ENCODE data around the gene KIF26B. TPM values are rescaled to one million over a fixed set of nuclear protein-coding genes. Genes with fewer than 3 reads are reported as not detected.

KIF26B gene
- total and polyA plus RNA-seq, 2 of the 4 experiments (the other 2 are of a cell fraction) = 0.53 to 0.54 TPM

DNA sequence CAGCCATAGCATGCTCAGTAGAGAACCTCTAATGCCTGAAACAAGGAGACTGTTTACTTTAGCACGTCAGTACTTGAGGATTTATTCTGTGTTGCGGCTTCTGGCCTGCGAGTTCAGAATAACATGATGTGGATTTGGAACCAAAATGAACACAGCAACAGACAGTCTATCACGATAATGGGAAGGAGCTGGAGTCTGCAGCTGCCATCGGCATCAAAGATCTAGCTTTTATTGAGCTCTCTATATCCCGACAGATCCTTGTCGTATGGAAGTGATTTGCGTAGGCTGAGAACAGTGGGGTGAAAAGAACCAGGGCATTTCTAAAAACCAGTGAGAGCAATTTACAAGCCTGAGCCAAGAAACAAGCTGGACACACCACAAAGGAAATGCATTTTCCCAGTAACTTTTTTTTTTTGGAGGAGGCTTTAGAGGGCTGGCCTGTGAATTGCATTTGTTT is 294.2 kb downstream of the KIF26B start:
- Histone ChIP-seq H3K18ac (ENCODE audit: low read depth, low read length) (no peak overlapping the region; the same call in 1 of the 2 replicates), H3K27ac (ENCODE audit: insufficient read depth, low read length) (peak overlapping the region; percentile 66; the same call in 1 of the 2 replicates), H3K79me1 (ENCODE audit: low read depth in 1 of 2, low read length in 2 of 2) (0 out of 4 replicates have a peak, but pooled peaks cover 0 to 3% of the 10 kb centered on the region in 2 experiments), H2AFZ (replicated peaks; ENCODE audit: low read length, poor library complexity) (no peak overlapping the region), H4K5ac (ENCODE audit: low read depth, low read length) (no peak overlapping the region), H3K56ac (ENCODE audit: extremely low read depth, insufficient read depth, low read length) (no peak overlapping the region), H2BK5ac (ENCODE audit: low read depth, low read length, poor library complexity, severe bottlenecking) (no peak overlapping the region), H4K20me1 (ENCODE audit: insufficient read depth, low read length) (no peaks in the 10 kb centered on the region), H3K9ac (ENCODE audit: low read depth, low read length) (peak overlapping the region; percentile 12; the same call in 1 of the 2 replicates), H3K27me3 (ENCODE audit: control insufficient read depth, insufficient read depth, low read length) (no peaks in the 10 kb centered on the region), H2AK5ac (ENCODE audit: low read depth, low read length) (no peak overlapping the region), H3K23ac (ENCODE audit: low read depth, low read length) (no peak overlapping the region), H3K4me2 (ENCODE audit: low read depth, low read length) (peak overlapping the region; percentile 87), H3K36me3 (ENCODE audit: control insufficient read depth, insufficient read depth, low read length) (no peaks in the 10 kb centered on the region), H3K4ac (ENCODE audit: low read depth, low read length) (no peak overlapping the region), H2AK9ac (replicated peaks; ENCODE audit: low read depth, low read length, poor library complexity) (no peak overlapping the region), H4K8ac (ENCODE audit: low read depth in 2 of 2, low read length in 2 of 2) (no peak overlapping the region), H3K9me3 (ENCODE audit: control insufficient read depth, insufficient read depth, low read length) (no peaks in the 10 kb centered on the region; the same call in 1 of the 2 replicates), H3K14ac (replicated peaks; ENCODE audit: low read depth, low read length) (no peak overlapping the region), H3K4me3 (ENCODE audit: insufficient read depth, low read depth, low read length) (peak overlapping the region; percentile 16), H2BK15ac (ENCODE audit: low read depth, low read length) (no peak overlapping the region), H3K9me1 (ENCODE audit: insufficient read depth, low read length) (no peaks in the 10 kb centered on the region), H4K91ac (ENCODE audit: insufficient read depth, low read depth, low read length) (no peak overlapping the region), H3K4me1 (ENCODE audit: control insufficient read depth, insufficient read depth, low read length) (peaks cover 4% of the 10 kb centered on the region), H2BK20ac (ENCODE audit: low read depth, low read length) (no peak overlapping the region), H2BK120ac (ENCODE audit: low read depth, low read length) (no peak overlapping the region)
- ATAC-seq (ENCODE audit: low read depth) (peak; percentile 88), DNase-seq (peak; percentile 64)
- no CpG with 5 or more reads among the region's 8 CpGs for WGBS, 2 experiments (ENCODE audit: extremely low coverage in 2 of 2, insufficient read length in 1 of 2)
- no TSS peak for BruUV-seq (replicated peaks)
- dilution Hi-C loops (cut with HindIII; ENCODE audit: low sequenced_read_pairs, unreplicated experiment) (no loop called here), in situ Hi-C loops (cut with MboI; ENCODE audit: low sequenced_read_pairs) (no loop called here), intact Hi-C loops (cut with micrococcal nuclease) (loop anchor here (1.0 kb wide), 1 partner anchor 16 kb away; no protein-coding TSS in a partner anchor)
- no peak for TF ChIP-seq NFE2L2 (IDR thresholded peaks at IDR 0.05; ENCODE audit: low read depth, low read length)
- no peak for TF ChIP-seq MAZ (IDR thresholded peaks at IDR 0.05; ENCODE audit: borderline replicate concordance, low read depth, low read length)
- TF ChIP-seq, protein P1, sequence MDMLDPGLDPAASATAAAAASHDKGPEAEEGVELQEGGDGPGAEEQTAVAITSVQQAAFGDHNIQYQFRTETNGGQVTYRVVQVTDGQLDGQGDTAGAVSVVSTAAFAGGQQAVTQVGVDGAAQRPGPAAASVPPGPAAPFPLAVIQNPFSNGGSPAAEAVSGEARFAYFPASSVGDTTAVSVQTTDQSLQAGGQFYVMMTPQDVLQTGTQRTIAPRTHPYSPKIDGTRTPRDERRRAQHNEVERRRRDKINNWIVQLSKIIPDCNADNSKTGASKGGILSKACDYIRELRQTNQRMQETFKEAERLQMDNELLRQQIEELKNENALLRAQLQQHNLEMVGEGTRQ (IDR thresholded peaks at IDR 0.05; ENCODE audit: low read depth, low read length) = no peak
- no peak for TF ChIP-seq MXI1 (IDR thresholded peaks at IDR 0.05; ENCODE audit: borderline replicate concordance, low read depth, low read length)
- TF ChIP-seq, protein P2, sequence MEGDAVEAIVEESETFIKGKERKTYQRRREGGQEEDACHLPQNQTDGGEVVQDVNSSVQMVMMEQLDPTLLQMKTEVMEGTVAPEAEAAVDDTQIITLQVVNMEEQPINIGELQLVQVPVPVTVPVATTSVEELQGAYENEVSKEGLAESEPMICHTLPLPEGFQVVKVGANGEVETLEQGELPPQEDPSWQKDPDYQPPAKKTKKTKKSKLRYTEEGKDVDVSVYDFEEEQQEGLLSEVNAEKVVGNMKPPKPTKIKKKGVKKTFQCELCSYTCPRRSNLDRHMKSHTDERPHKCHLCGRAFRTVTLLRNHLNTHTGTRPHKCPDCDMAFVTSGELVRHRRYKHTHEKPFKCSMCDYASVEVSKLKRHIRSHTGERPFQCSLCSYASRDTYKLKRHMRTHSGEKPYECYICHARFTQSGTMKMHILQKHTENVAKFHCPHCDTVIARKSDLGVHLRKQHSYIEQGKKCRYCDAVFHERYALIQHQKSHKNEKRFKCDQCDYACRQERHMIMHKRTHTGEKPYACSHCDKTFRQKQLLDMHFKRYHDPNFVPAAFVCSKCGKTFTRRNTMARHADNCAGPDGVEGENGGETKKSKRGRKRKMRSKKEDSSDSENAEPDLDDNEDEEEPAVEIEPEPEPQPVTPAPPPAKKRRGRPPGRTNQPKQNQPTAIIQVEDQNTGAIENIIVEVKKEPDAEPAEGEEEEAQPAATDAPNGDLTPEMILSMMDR (conservative IDR thresholded peaks at IDR 0.05; ENCODE audit: low read depth, low read length) = no peak
- no peak for TF ChIP-seq RFX5 (IDR thresholded peaks at IDR 0.05; ENCODE audit: low read depth, low read length)
- TF ChIP-seq MAFK (IDR thresholded peaks at IDR 0.05; ENCODE audit: low read depth, low read length) = no peak
- TF ChIP-seq SMC3 (IDR thresholded peaks at IDR 0.05; ENCODE audit: low read depth, low read length) = no peak
- no peak for TF ChIP-seq FOS (IDR thresholded peaks at IDR 0.05; ENCODE audit: low read depth, low read length)
- no peak for TF ChIP-seq POLR2A (IDR thresholded peaks at IDR 0.05; ENCODE audit: low read depth, low read length)
- no peak for TF ChIP-seq RAD21 (IDR thresholded peaks at IDR 0.05; ENCODE audit: low read length)
- TF ChIP-seq, protein P3, sequence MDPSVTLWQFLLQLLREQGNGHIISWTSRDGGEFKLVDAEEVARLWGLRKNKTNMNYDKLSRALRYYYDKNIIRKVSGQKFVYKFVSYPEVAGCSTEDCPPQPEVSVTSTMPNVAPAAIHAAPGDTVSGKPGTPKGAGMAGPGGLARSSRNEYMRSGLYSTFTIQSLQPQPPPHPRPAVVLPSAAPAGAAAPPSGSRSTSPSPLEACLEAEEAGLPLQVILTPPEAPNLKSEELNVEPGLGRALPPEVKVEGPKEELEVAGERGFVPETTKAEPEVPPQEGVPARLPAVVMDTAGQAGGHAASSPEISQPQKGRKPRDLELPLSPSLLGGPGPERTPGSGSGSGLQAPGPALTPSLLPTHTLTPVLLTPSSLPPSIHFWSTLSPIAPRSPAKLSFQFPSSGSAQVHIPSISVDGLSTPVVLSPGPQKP (IDR thresholded peaks at IDR 0.05; ENCODE audit: borderline replicate concordance, low read depth, low read length) = no peak
- CTCF ChIA-PET = no interaction called here
- POLR2A ChIA-PET (ENCODE audit: unreplicated experiment) = no interaction called here

Data from IMR-90 (cell line).